Smooth muscle cell (in vitro differentiated cells): ENCODE measurements around the gene TPM1. TPM values are rescaled to one million over a fixed set of nuclear protein-coding genes. Genes with fewer than 3 reads are reported as not detected.

Source experiments
- DNase-seq: peaks from one replicate; lab custom pipeline; 2025; ENCODE audit not compliant: unreplicated experiment; lab: John Stamatoyannopoulos, UW
- H2AFZ ChIP-seq: fragments of 200-600 bp; sonication (generic); 2 replicates; pipeline ENCODE4 v1.6.0; 2016; ENCODE audit warnings: antibody characterized with exemption, low read depth, mild to moderate bottlenecking
- H3F3A ChIP-seq: fragments of 200-600 bp; sonication (generic); 2 replicates; pipeline ENCODE4 v1.6.0; 2017; ENCODE audit warnings: antibody characterized with exemption, low read depth
- H3K27ac ChIP-seq: fragments of 200-600 bp; sonication (generic); 2 replicates; pipeline ENCODE4 v1.5.1; 2016; ENCODE audit warnings: low read depth, mild to moderate bottlenecking
- H3K27me3 ChIP-seq: fragments of 200-600 bp; sonication (generic); 2 replicates; pipeline ENCODE4 v1.6.1; 2016; ENCODE audit warnings: low read depth, mild to moderate bottlenecking
- H3K36me3 ChIP-seq: fragments of 200-600 bp; sonication (generic); 2 replicates; pipeline ENCODE4 v1.5.1; 2016; ENCODE audit warnings: low read depth
- H3K4me1 ChIP-seq: fragments of 200-600 bp; sonication (generic); 2 replicates; pipeline ENCODE4 v1.5.1; 2016; ENCODE audit warnings: low read depth
- H3K4me2 ChIP-seq: fragments of 200-600 bp; sonication (generic); 2 replicates; pipeline ENCODE4 v1.6.0; 2016; ENCODE audit warnings: mild to moderate bottlenecking
- H3K4me3 ChIP-seq: fragments of 200-600 bp; sonication (generic); 2 replicates; pipeline ENCODE4 v1.5.1; 2016; ENCODE audit warnings: mild to moderate bottlenecking
- H3K79me2 ChIP-seq: fragments of 200-600 bp; sonication (generic); 2 replicates; pipeline ENCODE4 v1.6.0; 2016; ENCODE audit warnings: low read depth, mild to moderate bottlenecking
- H3K9ac ChIP-seq: fragments of 200-600 bp; sonication (generic); 2 replicates; pipeline ENCODE4 v1.6.0; 2016; ENCODE audit warnings: low read depth
- H3K9me3 ChIP-seq: fragments of 200-600 bp; sonication (generic); replicated peaks from 2 replicates; pipeline ENCODE4 v1.5.1; 2016; ENCODE audit warnings: low read depth
- H4K20me1 ChIP-seq: fragments of 200-600 bp; sonication (generic); 2 replicates; pipeline ENCODE4 v1.6.0; 2016; ENCODE audit warnings: low read depth
- CTCF ChIP-seq: fragments of 200-600 bp; sonication (generic); IDR thresholded peaks from 2 replicates; pipeline ENCODE4 v1.5.1; 2017; ENCODE audit warnings: borderline replicate concordance, mild to moderate bottlenecking, antibody characterized with exemption; ENCODE audit not compliant: insufficient read depth, poor library complexity, severe bottlenecking
- WGBS: methylation state at CpG from one replicate; pipeline ENCODE4 v1.1.7; 2016; ENCODE audit warnings: low lambda C conversion rate; 5-methylcytosine and 5-hydroxymethylcytosine counted together
- polyA plus RNA-seq: library from polyadenylated mRNA; unstranded; fragments of >200 nt; fragmentation: Nextera tagmentation; extraction: Ambion mirVana; gene quantifications from 2 replicates; pipeline ENCODE4 v1.2.1, GENCODE V29; 2016
- total RNA-seq: library from RNA; depleted of rRNA; stranded (reverse); fragments of >200 nt; gene quantifications from 2 replicates; pipeline ENCODE4 v1.2.3, GENCODE V29; 2014

TPM1 gene
- total and polyA plus RNA-seq, 2 experiments from 2014 or later = 1,694 to 1,915 TPM

- TF ChIP-seq CTCF = no peak
- Histone ChIP-seq H3K27me3 (no peaks in the 10 kb centered on the region), H3K27ac (no peak overlapping the region), H4K20me1 (no peaks in the 10 kb centered on the region), H3K4me2 (no peak overlapping the region), H3K79me2 (no peaks in the 10 kb centered on the region), H3K36me3 (no peaks in the 10 kb centered on the region), H3K4me3 (no peak overlapping the region), H3K9ac (no peak overlapping the region), H2AFZ (no peak overlapping the region), H3K9me3 (no peaks in the 10 kb centered on the region), H3F3A (peaks cover 6% of the 10 kb centered on the region), H3K4me1 (peaks cover 6% of the 10 kb centered on the region)
- 72% methylated on average over 4 of the region's 4 CpGs for WGBS
- DNase-seq = no peak
Measured at GRCh38 chr15:63035977-63036376, 6.6 kb upstream of the TPM1 start.

DNA sequence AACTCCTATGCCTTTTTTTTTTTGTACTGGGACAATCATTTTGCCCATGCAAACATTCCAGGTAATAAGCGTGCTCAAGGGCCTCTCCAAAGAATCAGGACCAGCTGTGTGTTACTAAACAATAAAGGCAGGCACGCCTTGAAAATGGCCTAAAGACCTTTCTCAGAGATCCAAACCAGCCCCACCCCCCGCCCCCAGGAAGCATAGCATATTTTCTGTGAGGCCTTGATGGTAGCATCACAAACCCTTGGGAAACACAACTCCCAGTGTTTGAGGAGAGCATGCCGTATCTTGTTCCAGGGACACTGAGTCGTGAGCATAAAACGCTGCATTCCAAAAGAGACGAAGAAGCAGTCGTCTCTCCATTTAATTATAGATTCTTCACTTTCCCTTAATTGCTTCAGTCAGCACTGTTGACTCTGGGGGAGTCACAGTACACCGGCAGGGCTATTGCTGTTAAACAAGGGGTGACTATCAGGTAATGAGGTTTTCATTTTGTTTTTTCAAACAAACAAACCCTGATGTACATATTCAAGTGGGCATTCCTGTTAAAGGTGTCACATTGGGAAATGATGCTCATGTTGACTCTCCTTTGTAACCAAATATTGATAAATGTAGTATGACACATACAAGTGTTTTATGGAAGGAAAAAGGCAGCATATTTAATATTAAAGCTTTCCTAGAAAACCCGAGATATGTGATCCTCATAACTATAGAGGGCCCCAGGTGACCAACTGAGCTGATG is 4.4 kb upstream of the TPM1 start:
- Histone ChIP-seq H4K20me1 (peaks cover 6% of the 10 kb centered on the region), H3K36me3 (no peaks in the 10 kb centered on the region), H3K79me2 (peaks cover 7% of the 10 kb centered on the region), H3K4me2 (no peak overlapping the region), H3K27me3 (no peaks in the 10 kb centered on the region), H3K4me1 (peaks cover 14% of the 10 kb centered on the region), H3K27ac (peak overlapping the region; percentile 80), H3K9ac (peak overlapping the region; percentile 10), H3F3A (peaks cover 12% of the 10 kb centered on the region), H3K4me3 (no peak overlapping the region), H3K9me3 (no peaks in the 10 kb centered on the region), H2AFZ (no peak overlapping the region)
- WGBS = 62% methylated on average over 10 of the region's 10 CpGs
- no peak for DNase-seq
- TF ChIP-seq CTCF = no peak

- no peaks in the 10 kb centered on the region for H3K36me3 ChIP-seq
- H3K27me3 ChIP-seq = no peaks in the 10 kb centered on the region
- H3K9me3 ChIP-seq = no peaks in the 10 kb centered on the region
- H4K20me1 ChIP-seq = peaks cover 16% of the 10 kb centered on the region
- no peak overlapping the region for H3K4me3 ChIP-seq
- H3K4me2 ChIP-seq = no peak overlapping the region
- H3K9ac ChIP-seq = peak overlapping the region; percentile 10
- 47% methylated on average over 5 of the region's 5 CpGs for whole genome bisulfite sequencing
- peaks cover 16% of the 10 kb centered on the region for H3K79me2 ChIP-seq
- no peak for DNase-seq
- peaks cover 14% of the 10 kb centered on the region for H3K4me1 ChIP-seq
- H2AFZ ChIP-seq = no peak overlapping the region
- TF ChIP-seq CTCF = no peak
- peak overlapping the region; percentile 80 for H3K27ac ChIP-seq
- H3F3A ChIP-seq = peaks cover 19% of the 10 kb centered on the region
Measured at GRCh38 chr15:63038926-63039673, 3.4 kb upstream of the TPM1 start.
